HT-29 (cell line): ENCODE measurements around the gene PAQR4. TPM values are rescaled to one million over a fixed set of nuclear protein-coding genes. Genes with fewer than 3 reads are reported as not detected.

ENCODE experiments used
- DNase-seq: peaks from one replicate; pipeline ENCODE4 v3.0.0-alpha.2; 2015; ENCODE audit warnings: low spot score
- small RNA-seq: library from RNA; depleted of rRNA; stranded (forward); fragments of <200 nt; gene quantifications from one replicate; pipeline ENCODE3, GENCODE V24; 2014
- total RNA-seq: library from RNA; depleted of rRNA; stranded (reverse); fragments of >200 nt; shearing (Covaris generic); gene quantifications from 2 replicates; pipeline ENCODE4 v1.2.3, GENCODE V29; 2014; rRNA removed

The PAQR4 gene
- total RNA-seq, 1 experiment from 2014 or later, result 106 TPM

- peak; percentile 84 for DNase-seq
Observed at GRCh38 chr16:3021449-3022207, 52.5 kb downstream of the PAQR4 start.

GRCh38 chr16:3022208-3022683 is 53.1 kb downstream of the PAQR4 start:
- peak; percentile 89 for DNase-seq

- no peak for DNase-seq
Observed at GRCh38 chr16:3022684-3023414, 53.7 kb downstream of the PAQR4 start.

Small RNA genes lying within 50 kb of the gene (small RNA-seq; reads per million reads assigned to genes)
- gene LINC00514, result not detected

Other genes with a start within 250 kb of the PAQR4 start
- gene PRSS27, start 249.1 kb upstream of the PAQR4 start, total RNA-seq, result 0.23 and 2.6 TPM in 2 replicates
- 132 and 138 TPM in 2 replicates for gene SRRM2, start 216.7 kb upstream of the PAQR4 start, total RNA-seq
- gene ELOB, start 192.1 kb upstream of the PAQR4 start, total RNA-seq, result 387 and 398 TPM in 2 replicates
- gene PRSS33, start 181.8 kb upstream of the PAQR4 start, total RNA-seq, result 0.13 TPM in 1 of 2 replicates, not detected in the other
- not detected in 2 replicates for gene PRSS41, start 170.9 kb upstream of the PAQR4 start, total RNA-seq
- not detected in 2 replicates for gene PRSS21, start 152.1 kb upstream of the PAQR4 start, total RNA-seq
- gene ZG16B, start 139.0 kb upstream of the PAQR4 start, total RNA-seq, result 16.1 and 23.3 TPM in 2 replicates
- gene PRSS22, start 111.2 kb upstream of the PAQR4 start, total RNA-seq, result 97.1 and 114 TPM in 2 replicates
- 47.4 and 52.2 TPM in 2 replicates for gene FLYWCH2, start 86.1 kb upstream of the PAQR4 start, total RNA-seq
- gene FLYWCH1, start 57.4 kb upstream of the PAQR4 start, total RNA-seq, result 25.8 and 30.1 TPM in 2 replicates
- gene KREMEN2, start 5.1 kb upstream of the PAQR4 start, total RNA-seq, result 0.08 and 0.31 TPM in 2 replicates
- 86.3 and 92.1 TPM in 2 replicates for gene PKMYT1, start 11.1 kb downstream of the PAQR4 start, total RNA-seq
- gene CLDN9, start 43.6 kb downstream of the PAQR4 start, total RNA-seq, result 2.6 and 4.7 TPM in 2 replicates
- not detected in 2 replicates for gene CLDN6, start 48.8 kb downstream of the PAQR4 start, total RNA-seq
- gene TNFRSF12A, start 51.0 kb downstream of the PAQR4 start, total RNA-seq, result 709 and 783 TPM in 2 replicates
- 32.0 and 39.4 TPM in 2 replicates for gene HCFC1R1, start 54.6 kb downstream of the PAQR4 start, total RNA-seq
- 54.9 and 58.5 TPM in 2 replicates for gene THOC6, start 54.7 kb downstream of the PAQR4 start, total RNA-seq
- 40.5 and 50.1 TPM in 2 replicates for gene BICDL2, start 67.6 kb downstream of the PAQR4 start, total RNA-seq
- 0.05 TPM in 1 of 2 replicates, not detected in the other for gene MMP25, start 77.2 kb downstream of the PAQR4 start, total RNA-seq
- 5.0 and 8.5 TPM in 2 replicates for gene IL32, start 96.3 kb downstream of the PAQR4 start, total RNA-seq
- not detected in 2 replicates for gene ZSCAN10, start 129.9 kb downstream of the PAQR4 start, total RNA-seq
- gene ZNF205, start 143.2 kb downstream of the PAQR4 start, total RNA-seq, result 26.7 and 33.3 TPM in 2 replicates
- 5.8 and 7.2 TPM in 2 replicates for gene ZNF213, start 165.7 kb downstream of the PAQR4 start, total RNA-seq
- gene OR1F1, start 218.9 kb downstream of the PAQR4 start, total RNA-seq, result not detected in 2 replicates